GM18907 (cell line): Measurements from ENCODE around the gene CBX5.
"Not testable (repeated sequence)": the region's sequence is repeated elsewhere in the genome, so short reads cannot be mapped to it uniquely, and the experiment has no call there.

Experiments used
- ATAC-seq: cut with Tn5 transposase; IDR thresholded peaks from one replicate; pipeline ENCODE4 v1.9.1; 2021; ENCODE audit warnings: mild to moderate bottlenecking, moderate library complexity; ENCODE audit not compliant: unreplicated experiment

CBX5 gene

GRCh38 chr12:54229624-54230212, 50.2 kb downstream of the CBX5 start:
- ATAC-seq = no peak

DNA sequence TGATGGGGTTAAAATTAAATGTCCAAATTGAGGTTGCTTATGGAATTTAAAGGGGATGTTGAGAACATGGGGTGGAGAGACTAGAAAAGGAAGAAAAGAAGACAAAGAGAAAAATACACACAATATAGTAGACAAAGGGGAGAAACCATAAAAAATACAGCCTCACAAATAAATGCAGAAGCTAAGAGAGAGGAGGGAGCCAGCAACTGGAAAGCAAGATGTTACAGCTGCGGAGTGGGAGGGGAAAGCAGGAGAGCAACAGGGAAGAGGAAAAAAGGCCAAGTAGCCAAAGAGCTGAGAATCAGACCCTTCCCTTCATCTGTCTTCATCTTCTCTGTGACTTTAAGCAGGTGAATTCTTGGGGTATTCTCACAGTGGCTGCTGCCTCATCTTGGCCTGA, 51.5 kb downstream of the CBX5 start:
- ATAC-seq = no peak

DNA sequence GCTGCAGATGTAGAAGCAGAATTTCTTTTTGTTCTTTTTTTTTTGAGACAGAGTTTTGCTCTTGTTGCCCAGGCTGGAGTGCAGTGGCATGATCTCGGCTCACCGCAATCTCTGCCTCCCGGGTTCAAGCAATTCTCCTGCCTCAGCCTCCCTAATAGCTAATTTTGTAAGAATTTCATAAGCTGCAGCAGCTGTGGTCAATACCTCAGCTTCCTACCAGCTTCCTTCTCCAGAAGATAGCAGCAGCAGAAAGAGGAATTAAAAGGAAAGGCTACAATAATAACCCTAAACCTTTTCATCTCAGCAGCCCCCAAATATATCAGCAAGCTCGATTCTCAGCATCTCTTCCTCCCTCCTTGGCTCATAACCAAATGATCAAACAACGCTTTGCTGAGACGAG, 52.0 kb downstream of the CBX5 start:
- not testable (repeated sequence) for ATAC-seq

GRCh38 chr12:54227376-54227775, 52.5 kb downstream of the CBX5 start:
- no peak for ATAC-seq

GRCh38 chr12:54225666-54226065, 54.3 kb downstream of the CBX5 start:
- no peak for ATAC-seq

DNA sequence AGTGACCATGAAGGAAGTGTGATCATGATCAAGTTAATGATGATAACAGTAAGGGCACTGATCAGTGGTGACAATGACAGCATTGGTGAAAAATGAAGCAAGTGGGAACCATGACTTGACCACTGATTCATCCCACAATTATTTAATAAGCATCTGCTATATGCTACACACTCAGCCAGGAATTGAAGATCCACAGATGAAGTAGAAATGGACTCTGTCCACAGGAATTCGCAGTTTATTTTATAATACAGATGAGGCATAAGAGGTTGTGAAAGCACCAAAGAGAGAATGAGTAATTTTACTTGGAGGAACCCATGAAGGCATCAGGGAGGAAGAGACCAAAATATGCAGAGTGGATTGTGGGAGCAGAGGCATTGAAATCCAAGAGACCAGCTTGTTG, 57.3 kb downstream of the CBX5 start:
- ATAC-seq = no peak

- ATAC-seq = no peak
These were observed 58.4 kb downstream of the CBX5 start for GRCh38 chr12:54221402-54221984.

DNA sequence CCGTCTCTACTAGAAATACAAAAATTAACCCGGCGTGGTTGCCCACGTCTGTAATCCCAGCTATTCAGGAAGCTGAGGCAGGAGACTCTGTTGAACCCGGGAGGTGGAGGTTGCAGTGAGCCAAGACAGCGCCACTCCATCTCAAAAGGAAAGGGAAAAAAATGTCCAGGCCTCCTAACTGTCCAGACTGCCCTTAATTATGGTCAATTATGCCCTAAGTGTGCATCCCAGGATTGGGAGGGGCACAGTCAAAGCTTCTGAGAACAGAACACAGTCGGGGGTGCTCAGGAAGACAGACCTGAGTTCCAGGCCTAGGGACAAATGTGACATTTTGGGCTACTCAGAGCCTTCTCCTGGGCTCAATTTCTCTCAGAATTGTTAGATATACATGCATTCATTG, 59.4 kb downstream of the CBX5 start:
- no peak for ATAC-seq

DNA sequence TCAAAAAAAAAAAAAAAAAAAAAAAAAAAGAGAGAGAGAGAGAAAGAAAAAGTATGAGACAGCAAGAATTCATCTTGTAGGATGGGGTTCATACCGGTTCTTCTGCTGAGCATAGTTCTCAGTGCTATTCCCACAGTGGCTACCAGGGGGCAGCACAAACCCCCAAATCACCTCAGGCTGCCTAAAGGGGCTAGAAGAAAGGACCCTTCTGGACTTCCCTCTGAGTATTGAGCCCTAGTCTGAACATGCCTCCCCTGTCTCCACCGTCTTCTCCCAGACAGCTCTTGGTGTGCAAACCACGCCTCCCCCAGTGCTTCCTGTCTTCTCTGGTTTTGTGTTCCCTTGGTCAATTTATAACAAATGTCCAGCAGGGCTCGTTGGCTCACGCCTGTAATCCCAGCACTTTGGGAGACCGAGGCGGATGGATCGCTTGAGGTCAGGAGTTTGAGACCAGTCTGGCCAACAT, 59.8 kb downstream of the CBX5 start:
- peak; percentile 36 for ATAC-seq

DNA sequence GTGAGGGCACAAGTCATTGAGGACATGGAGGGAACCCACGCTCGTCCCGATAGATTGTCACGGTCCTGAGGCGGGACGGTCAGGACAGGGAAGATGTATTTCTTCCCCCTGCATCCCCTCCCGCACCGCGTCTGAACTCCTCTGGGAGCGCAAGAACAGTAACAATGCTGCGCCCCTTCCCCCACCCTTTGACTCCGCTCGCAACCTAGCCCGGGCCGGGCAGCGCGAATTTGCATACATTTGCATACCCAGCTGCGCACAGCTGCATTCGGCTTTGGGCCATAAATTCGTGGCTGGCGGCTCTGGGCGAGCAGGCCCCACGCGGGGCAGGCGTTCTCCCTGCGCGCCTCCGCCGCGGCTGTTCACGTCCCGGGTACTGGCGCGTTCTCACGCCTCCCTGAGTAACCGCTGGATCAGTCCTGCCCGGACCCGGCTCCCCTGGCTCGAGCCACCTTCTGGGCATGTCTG, 62.1 kb downstream of the CBX5 start:
- ATAC-seq = peak; percentile 37

GRCh38 chr12:54216797-54217661, 62.9 kb downstream of the CBX5 start:
- ATAC-seq = peak; percentile 38

DNA sequence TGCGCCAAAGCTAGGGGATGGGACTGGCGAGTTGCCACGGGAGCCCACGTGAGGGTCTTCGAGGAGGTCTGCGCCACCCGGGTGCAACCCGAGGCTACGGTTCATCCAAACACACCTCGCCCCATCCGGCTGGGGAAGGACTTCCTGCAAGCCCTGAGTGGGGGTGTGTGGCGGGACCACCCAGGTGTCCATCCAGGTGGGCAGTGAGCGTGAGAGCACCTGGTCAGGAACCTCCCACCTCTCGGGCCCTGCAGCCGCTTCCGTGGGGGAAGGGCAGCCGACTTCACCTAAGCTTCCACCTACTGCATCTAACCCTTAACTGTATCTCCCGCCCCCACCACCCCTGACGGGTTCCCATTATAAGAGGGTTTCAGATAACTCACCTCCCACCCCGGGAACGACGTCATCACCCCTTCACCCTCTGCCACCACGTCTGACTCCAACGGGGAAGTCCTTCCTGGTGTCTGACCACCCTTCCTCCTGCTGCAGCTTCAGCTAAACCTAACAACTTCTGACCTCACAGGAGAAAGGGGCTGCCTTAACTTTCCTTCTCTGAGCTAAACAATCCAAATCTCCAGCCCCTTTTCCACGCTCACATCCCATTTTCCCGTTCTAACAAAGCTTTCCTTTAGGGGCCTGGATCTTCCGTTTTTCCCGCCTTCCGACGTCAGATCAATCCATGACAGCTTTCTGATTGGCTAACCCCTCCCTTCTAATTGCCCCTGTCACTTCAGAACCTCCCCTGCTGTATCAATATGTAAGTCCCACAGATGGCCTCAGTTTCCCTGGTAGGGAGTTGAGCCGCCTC, 63.7 kb downstream of the CBX5 start:
- no peak for ATAC-seq

DNA sequence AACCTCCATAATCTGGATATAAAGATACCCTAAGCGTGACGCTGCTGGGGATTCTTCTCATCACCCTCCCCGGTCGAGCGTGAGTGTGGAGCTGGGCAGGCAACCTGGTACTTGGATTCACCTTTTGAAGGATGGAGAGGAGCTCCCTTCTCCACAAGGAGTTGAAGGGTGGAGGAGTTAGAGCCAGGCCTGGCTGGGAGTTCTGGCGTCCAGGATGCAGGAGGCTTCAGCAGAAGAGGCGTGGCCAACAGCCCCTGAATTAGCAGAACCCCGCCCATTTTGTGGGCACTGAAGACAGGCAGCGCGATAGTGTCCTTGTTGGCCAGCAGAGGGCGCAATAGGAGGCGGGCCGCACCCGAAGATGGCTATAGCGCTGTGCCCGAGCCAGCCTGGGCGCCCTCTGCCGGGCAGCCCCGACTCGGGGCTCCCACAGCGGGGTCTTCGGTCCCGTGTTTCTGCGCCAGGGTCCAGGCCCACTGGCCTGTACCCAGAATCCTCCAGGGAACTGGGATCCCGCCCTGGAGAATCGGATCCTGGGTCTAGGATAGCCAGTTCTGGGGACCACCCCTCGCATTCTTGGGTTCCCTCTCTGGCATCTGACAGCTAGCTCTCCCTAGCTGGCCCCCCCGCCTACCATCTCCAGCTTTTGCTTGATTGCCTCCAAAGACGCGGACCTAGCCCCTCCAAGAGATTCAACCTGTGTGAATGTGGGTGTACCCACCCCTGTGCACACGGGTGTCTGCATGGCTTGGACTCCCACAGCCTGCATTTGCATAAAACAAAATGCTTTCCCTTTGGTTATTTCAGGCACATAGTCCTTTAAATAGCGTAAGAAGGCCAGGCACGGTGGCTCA, 65.1 kb downstream of the CBX5 start:
- ATAC-seq = peak; percentile 66

GRCh38 chr12:54213079-54213478, 66.8 kb downstream of the CBX5 start:
- ATAC-seq = no peak

DNA sequence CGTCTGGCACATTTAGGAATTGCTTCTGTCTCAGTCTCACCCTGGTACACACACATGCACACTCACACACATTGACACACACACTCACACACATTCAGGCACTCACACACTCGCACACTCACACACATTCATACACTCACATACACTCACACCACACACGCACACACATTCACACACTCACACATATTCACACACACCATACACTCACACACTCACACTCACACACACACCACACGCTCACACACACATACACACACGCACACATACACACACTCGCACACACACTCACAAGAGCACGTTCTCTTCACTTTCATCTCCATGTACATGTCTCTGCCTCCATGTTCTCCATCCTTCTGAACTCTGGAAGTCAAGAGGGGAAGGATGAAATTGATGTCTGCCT, 68.0 kb downstream of the CBX5 start:
- ATAC-seq = no peak

- ATAC-seq = no peak
These were observed 69.5 kb downstream of the CBX5 start for GRCh38 chr12:54210400-54210790.

GRCh38 chr12:54208591-54208990, 71.3 kb downstream of the CBX5 start:
- no peak for ATAC-seq

GRCh38 chr12:54207539-54208294, 72.2 kb downstream of the CBX5 start:
- ATAC-seq = peak; percentile 74

DNA sequence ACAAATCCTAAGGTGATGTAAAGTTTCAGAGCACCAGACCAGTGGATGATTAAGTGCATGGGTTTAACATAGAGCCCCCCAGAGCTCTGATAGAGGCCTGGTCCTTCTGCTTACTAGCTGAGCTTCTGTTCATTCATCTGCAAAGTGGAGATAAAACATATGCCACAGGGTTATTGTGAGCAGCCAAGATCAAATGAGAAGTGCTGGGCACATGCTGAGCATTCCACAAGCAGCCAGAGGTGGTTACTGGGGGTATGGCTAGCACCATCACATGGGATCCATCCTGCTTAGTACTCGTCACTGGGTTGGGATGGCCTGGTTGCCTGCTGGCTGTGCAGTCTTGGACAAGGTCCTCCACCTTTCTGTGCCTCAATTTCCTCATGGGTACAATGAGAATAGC, 73.1 kb downstream of the CBX5 start:
- no peak for ATAC-seq
